ENCODE data around the gene RIMBP2.

The RIMBP2 gene

GRCh38 chr12:130501821-130502220 is 214.3 kb downstream of the RIMBP2 start:
- no peak overlapping the region for H3K4me3 ChIP-seq (ENCODE audit: low read depth, low read length)
- TF ChIP-seq, protein P1, sequence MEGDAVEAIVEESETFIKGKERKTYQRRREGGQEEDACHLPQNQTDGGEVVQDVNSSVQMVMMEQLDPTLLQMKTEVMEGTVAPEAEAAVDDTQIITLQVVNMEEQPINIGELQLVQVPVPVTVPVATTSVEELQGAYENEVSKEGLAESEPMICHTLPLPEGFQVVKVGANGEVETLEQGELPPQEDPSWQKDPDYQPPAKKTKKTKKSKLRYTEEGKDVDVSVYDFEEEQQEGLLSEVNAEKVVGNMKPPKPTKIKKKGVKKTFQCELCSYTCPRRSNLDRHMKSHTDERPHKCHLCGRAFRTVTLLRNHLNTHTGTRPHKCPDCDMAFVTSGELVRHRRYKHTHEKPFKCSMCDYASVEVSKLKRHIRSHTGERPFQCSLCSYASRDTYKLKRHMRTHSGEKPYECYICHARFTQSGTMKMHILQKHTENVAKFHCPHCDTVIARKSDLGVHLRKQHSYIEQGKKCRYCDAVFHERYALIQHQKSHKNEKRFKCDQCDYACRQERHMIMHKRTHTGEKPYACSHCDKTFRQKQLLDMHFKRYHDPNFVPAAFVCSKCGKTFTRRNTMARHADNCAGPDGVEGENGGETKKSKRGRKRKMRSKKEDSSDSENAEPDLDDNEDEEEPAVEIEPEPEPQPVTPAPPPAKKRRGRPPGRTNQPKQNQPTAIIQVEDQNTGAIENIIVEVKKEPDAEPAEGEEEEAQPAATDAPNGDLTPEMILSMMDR (IDR thresholded peaks at IDR 0.05; ENCODE audit: control insufficient read depth, extremely low read depth, insufficient read depth) = no peak
- DNase-seq (ENCODE audit: low read depth) = no peak

GRCh38 chr12:130500835-130501330 is 215.2 kb downstream of the RIMBP2 start:
- no peak overlapping the region for H3K4me3 ChIP-seq (ENCODE audit: low read depth, low read length)
- TF ChIP-seq, protein P1 (IDR thresholded peaks at IDR 0.05; ENCODE audit: control insufficient read depth, extremely low read depth, insufficient read depth) = no peak
- DNase-seq (ENCODE audit: low read depth) = no peak

DNA sequence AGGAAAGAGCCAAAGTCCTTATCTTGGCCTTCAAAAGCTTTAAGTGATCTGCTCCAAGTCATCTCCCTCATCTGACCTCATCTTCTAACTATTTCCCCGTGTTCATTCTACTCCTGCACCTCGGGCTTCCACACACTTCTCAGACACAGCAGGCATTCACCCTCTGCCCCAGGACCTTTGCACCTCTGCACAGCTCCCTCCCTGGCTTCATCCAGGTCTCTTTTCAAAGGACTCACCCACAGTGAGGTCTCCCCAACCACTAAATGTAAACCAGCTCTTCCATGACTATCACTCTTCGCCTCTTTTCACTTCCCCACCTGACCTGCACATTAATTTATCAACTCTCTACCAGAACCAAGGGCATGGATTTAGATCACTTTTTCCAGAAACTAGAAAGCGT is 216.6 kb downstream of the RIMBP2 start:
- no peak overlapping the region for H3K4me3 ChIP-seq (ENCODE audit: low read depth, low read length)
- TF ChIP-seq, protein P1 (IDR thresholded peaks at IDR 0.05; ENCODE audit: control insufficient read depth, extremely low read depth, insufficient read depth) = no peak
- DNase-seq (ENCODE audit: low read depth) = no peak

- DNase-seq (ENCODE audit: low read depth) = no peak
- no peak overlapping the region for H3K4me3 ChIP-seq (ENCODE audit: low read depth, low read length)
- TF ChIP-seq, protein P1 (IDR thresholded peaks at IDR 0.05; ENCODE audit: control insufficient read depth, extremely low read depth, insufficient read depth) = no peak
These were observed 217.3 kb downstream of the RIMBP2 start for GRCh38 chr12:130498589-130499385.

DNA sequence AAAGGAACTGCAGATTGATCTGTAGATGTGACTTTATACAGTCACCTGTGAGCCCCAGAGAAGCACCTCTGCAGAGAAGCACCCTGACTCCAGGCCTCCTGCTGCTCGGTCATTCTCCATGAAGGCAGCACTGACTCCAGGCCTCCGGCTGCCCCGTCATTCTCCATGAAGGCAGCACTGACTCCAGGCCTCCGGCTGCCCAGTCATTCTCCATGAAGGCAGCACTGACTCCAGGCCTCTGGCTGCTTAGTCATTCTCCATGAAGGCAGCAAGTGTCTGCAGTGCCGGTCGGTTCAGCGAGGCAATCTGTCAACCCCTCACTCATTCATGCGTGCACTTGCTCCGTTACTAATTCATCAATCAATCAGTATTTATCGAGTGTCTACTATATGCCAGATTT is 218.1 kb downstream of the RIMBP2 start:
- TF ChIP-seq, protein P1 (IDR thresholded peaks at IDR 0.05; ENCODE audit: control insufficient read depth, extremely low read depth, insufficient read depth) = no peak
- no peak for DNase-seq (ENCODE audit: low read depth)
- no peak overlapping the region for H3K4me3 ChIP-seq (ENCODE audit: low read depth, low read length)

- TF ChIP-seq, protein P1 (IDR thresholded peaks at IDR 0.05; ENCODE audit: control insufficient read depth, extremely low read depth, insufficient read depth) = no peak
- H3K4me3 ChIP-seq (ENCODE audit: low read depth, low read length) = no peak overlapping the region
- no peak for DNase-seq (ENCODE audit: low read depth)
These were observed 218.8 kb downstream of the RIMBP2 start for GRCh38 chr12:130497321-130497720.

All from LNCaP clone FGC (cell line).